ENCODE data around the gene CBX6.

GRCh38 chr22:38829485-38829884 is 42.5 kb downstream of the CBX6 start:
- TF ChIP-seq CTCF (optimal IDR thresholded peaks at IDR 0.05 in 1 of 3, IDR thresholded peaks at IDR 0.05 in 1 of 3, conservative IDR thresholded peaks at IDR 0.05 in 1 of 3; ENCODE audit: extremely low read depth in 1 of 3, insufficient read depth in 2 of 3, low read length in 3 of 3) (no peak), EZH2 (IDR thresholded peaks at IDR 0.05; ENCODE audit: low read length) (no peak)
